HFF-Myc (cell line): ENCODE data around the gene CAPN5.
"Not testable (repeated sequence)": the region's sequence is repeated elsewhere in the genome, so short reads cannot be mapped to it uniquely, and the experiment has no call there.

Source experiments
- DNase-seq: peaks from one replicate; pipeline ENCODE4 v3.0.0-alpha.2; 2011; ENCODE audit warnings: low read depth; ENCODE audit errors: extremely low read depth
- H3K4me3 ChIP-seq: replicated peaks from 2 replicates; pipeline ENCODE4 v1.5.1; 2011; ENCODE audit warnings: low read depth, mild to moderate bottlenecking, control low read depth, low read length
- CTCF ChIP-seq: IDR thresholded peaks from 2 replicates; pipeline ENCODE4 v1.5.1; 2012; ENCODE audit warnings: mild to moderate bottlenecking, low read depth, low read length, control low read depth; ENCODE audit errors: missing control alignments

The CAPN5 gene

GRCh38 chr11:77066229-77067042 is at the start of gene CAPN5:
Gene CAPN5 (plus strand): TSS chr11:77066971. CDS start chr11:77084887, 17,916 bp downstream.
- DNase-seq: peak; percentile 58
- TF ChIP-seq CTCF: peak; percentile 29

DNA sequence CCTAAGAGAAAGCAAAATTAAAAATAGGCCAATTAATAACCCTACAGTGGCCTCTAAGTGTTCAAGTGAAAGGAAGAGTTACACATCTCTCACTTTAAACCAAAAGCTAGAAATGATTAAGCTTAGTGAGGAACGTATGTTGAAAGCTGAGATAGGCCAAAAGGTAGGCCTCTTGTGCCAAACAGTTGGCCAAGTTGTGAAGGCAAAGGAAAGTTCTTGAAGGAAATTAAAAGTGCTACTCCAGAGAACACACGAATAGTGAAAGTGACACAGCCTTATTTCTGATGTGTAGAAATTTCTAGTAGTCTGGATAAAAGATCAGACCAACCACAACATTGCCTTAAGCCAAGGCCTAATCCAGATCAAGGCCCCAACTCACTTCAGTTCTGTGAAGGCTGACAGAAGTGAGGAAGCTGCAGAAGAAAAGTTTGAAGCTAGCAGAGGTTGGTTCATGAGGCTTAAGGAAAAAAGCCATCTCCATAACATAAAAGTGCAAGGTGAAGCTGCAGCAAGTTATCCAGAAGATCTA is 48.3 kb upstream of the CAPN5 start:
- not testable (repeated sequence) for H3K4me3 ChIP-seq, DNase-seq

More at GRCh38 chr11:77066229-77067042, at the start of gene CAPN5:
- H3K4me3 ChIP-seq: peak within 1 kb of the TSS; percentile 50

DNA sequence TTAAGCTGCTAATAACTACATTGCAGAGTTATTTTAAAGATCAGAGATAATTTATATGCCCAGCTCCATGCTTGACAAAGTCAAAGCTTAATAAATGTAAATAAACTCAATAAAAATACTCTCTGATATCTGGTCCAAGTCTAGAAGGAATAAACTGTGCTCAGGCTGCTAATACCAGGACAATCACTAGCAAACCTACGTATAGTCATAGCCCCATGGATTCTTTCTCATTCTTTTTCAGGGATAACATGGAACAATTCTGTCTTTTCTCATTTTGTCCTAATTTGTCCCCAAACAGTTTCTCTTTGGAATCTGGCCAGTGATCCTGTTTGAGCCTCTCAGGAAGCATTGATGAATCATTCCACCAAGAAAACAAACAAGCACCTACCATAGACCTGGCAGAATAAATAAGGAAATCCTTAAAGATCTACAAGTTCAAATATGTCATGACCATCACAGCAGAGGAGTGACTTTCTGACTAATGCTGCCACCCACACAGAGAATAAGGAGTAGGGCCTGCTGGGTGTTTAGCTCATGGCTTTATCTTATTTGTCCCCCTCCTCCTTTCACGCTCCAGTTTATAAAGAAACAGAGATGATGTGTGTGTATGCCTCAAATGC is 46.7 kb upstream of the CAPN5 start:
- no peak overlapping the region for H3K4me3 ChIP-seq
- DNase-seq: peak; percentile 7
- TF ChIP-seq CTCF: no peak

DNA sequence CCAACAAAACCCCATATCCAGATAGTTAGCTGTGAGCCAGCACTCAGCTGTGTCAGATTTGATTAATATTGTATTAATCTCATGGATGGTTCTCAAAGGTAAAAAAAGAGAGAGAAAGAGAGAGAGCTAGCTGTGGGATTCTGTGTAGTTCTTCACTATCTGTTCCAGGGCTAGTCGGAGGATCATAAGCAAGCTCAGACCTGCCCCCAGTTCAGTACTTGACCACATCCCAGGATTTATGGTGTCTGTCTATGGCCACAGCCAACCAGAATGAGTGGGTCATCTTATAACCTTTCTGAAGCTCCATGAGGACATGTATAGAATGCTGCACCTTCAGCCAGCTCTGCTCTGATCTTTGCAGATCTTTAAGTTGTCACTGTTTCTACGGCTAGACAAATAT is 46.0 kb upstream of the CAPN5 start:
- TF ChIP-seq CTCF: no peak
- no peak for DNase-seq
- H3K4me3 ChIP-seq: no peak overlapping the region

- H3K4me3 ChIP-seq: no peak overlapping the region
- no peak for TF ChIP-seq CTCF
- DNase-seq: no peak
Observed at GRCh38 chr11:77024745-77025144, 42.0 kb upstream of the CAPN5 start.

- no peak for TF ChIP-seq CTCF
- H3K4me3 ChIP-seq: no peak overlapping the region
- DNase-seq: no peak
Observed at GRCh38 chr11:77026221-77026620, 40.5 kb upstream of the CAPN5 start.

DNA sequence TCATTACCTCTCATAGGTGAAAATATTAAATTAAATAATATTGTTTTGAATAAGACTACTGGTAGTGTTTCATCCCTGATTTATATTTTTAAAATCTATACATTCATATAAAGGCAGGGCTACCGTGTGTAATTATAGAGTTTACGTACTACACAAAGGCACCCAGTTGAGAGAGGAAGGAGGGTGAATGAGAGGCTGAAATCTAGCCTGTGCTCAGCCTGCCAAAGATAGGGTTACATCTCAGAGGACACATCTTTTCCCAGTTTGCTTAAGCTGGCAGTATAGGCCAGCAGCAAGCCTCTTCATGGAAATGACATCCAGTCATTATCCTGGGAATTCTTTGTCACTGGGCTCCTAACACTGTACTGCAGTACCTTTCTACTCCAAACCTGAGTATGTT is 40.0 kb upstream of the CAPN5 start:
- no peak for DNase-seq
- no peak overlapping the region for H3K4me3 ChIP-seq
- no peak for TF ChIP-seq CTCF
